Suprapubic skin (tissue), 3 donors: ENCODE measurements around the gene ZFYVE19.

Source experiments
- CTCF ChIP-seq, 2 donors: fragments of 200-600 bp in 1 of 2; fragments of 450-650 bp in 1 of 2; sonication (generic) in 1 of 2; IDR thresholded peaks; one replicate each; pipeline ENCODE4 v1.5.1; 2016 to 2019; ENCODE audit warnings: antibody characterized with exemption in 2 of 2, mild to moderate bottlenecking in 1 of 2, moderate library complexity in 1 of 2
- EP300 ChIP-seq: sonication (generic); formaldehyde crosslinking; IDR thresholded peaks from one replicate; pipeline ENCODE4 v1.6.1; 2017; ENCODE audit warnings: antibody characterized with exemption
- POLR2A ChIP-seq, 2 donors: fragments of 450-650 bp; IDR thresholded peaks; one replicate each; pipeline ENCODE4 v1.6.1; 2017; ENCODE audit warnings: antibody characterized with exemption in 2 of 2, mild to moderate bottlenecking in 2 of 2, moderate library complexity in 2 of 2

DNA sequence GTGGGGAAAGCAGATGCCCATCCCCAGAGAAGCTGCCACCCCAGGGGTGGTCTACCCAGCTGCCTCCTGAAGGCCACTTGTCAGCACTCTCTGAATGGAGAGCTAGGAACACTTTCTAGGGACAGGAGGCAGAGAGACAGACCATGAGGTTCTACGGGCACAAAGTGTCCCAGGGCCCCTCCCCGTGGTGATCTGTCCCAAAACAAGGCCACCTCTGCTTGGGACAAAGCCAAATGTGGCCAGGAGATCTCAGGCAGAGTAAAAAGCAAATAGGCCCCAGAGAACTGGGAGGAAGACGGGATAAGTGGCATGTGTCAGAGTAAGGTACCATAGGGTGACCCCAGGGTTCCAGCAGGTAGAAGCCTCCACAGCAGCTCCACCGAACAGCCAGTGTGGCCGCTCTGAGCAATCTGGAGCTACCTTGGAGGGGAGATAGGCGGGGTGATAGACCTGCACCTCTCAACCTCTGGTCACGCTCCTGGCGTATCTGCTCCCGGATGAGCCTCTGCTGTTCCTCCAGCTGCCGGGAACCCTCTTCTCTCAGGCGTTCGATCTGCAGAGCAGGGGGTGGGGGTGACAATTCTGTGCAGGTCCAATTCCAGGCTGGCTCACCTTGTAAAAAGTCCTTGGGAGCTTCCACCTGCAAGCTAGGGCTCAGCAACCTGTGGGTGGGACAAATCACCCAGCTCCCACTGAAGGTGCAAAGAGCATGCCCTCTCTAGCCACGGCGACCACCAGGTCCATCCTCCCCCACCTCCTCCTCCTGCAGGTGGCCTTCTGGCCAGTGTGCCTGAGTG lies 31.0 kb upstream of the ZFYVE19 start:
- no peak for TF ChIP-seq CTCF (IDR thresholded peaks at IDR 0.05)
- TF ChIP-seq POLR2A (IDR thresholded peaks at IDR 0.05), result no peak
- TF ChIP-seq EP300, result no peak
